K562 treated with DMSO at 1 percent for 48 hours (cell line): ENCODE measurements around the gene DPY30. TPM values are rescaled to one million over a fixed set of nuclear protein-coding genes. Genes with fewer than 3 reads are reported as not detected.

Source experiments
- total RNA-seq: library from RNA; unstranded; fragments of 300-600 nt; gene quantifications from 2 replicates; pipeline ENCODE4 v1.2.3, GENCODE V29; 2022; ENCODE audit warnings: low replicate concordance; ENCODE audit errors: extremely low read depth

DPY30 gene
- not detected in 2 replicates for total RNA-seq

GRCh38 chr2:32039447-32040219 lies at the start of gene DPY30:
DPY30 (minus strand) TSS chr2:32039805; CDS start chr2:32039456, 349 bp downstream.

GRCh38 chr2:32063310-32064020 lies 23.9 kb upstream of the DPY30 start, which contains the start of gene SPAST:
SPAST (plus strand) TSS chr2:32063556; CDS start chr2:32063832, 276 bp downstream.

GRCh38 chr2:32010670-32011484 lies 28.7 kb downstream of the DPY30 start, which contains the start of gene MEMO1:
MEMO1 (minus strand) TSS chr2:32011008; CDS start chr2:32010247, 761 bp downstream.

Other genes with a start within 250 kb of the DPY30 start
- not detected in 2 replicates for gene MEMO1, start 28.8 kb downstream of the DPY30 start, total RNA-seq
- not detected in 2 replicates for gene SPAST, start 23.8 kb upstream of the DPY30 start, total RNA-seq
- gene SLC30A6, start 126.1 kb upstream of the DPY30 start, total RNA-seq: not detected in 2 replicates
- not detected in 2 replicates for gene NLRC4, start 225.1 kb upstream of the DPY30 start, total RNA-seq
- not detected in 2 replicates for gene YIPF4, start 238.1 kb upstream of the DPY30 start, total RNA-seq